Panc1 (cell line): ENCODE results near the gene UST.
A peak's percentile ranks its signal among the peaks of the same experiment; 100 is the strongest.

Experiments
- POLR2AphosphoS5 ChIP-seq: IDR thresholded peaks from 2 replicates; pipeline ENCODE4 v1.6.1; 2012; ENCODE audit warnings: mild to moderate bottlenecking, low read depth, low read length, moderate library complexity
- TF ChIP-seq, protein P1 (sequence below): fragments of 450-650 bp; IDR thresholded peaks from 2 replicates; pipeline ENCODE4 v1.5.1; 2017; ENCODE audit warnings: mild to moderate bottlenecking
- TF ChIP-seq, protein P2 (sequence below), 2 experiments: IDR thresholded peaks; 2 replicates each; pipeline ENCODE4 v1.6.1; 2011 to 2012; ENCODE audit warnings: low read depth in 2 of 2, control low read depth in 1 of 2, low read length in 1 of 2, mild to moderate bottlenecking in 1 of 2, moderate library complexity in 1 of 2; ENCODE audit not compliant: insufficient read depth in 1 of 2

DNA sequence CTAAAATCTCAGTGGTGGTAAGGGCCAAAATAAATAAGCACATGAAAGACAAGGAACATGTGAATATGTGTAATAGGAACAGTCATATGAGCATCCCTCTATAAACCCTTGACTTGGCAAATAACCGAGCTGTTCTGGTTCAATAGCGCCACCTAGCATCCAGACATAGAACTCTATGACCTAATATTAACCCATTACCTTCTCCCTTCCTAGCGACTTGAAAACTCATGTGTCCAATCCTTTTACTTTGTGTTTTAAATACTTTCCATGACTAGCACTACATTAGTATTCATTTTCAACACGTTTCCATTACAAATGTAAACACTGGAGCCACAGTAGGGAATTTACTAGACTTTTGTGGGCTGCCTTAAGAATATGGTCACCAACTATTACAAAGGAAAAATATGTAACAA lies 279.7 kb downstream of the UST start:
- TF ChIP-seq, protein P1, sequence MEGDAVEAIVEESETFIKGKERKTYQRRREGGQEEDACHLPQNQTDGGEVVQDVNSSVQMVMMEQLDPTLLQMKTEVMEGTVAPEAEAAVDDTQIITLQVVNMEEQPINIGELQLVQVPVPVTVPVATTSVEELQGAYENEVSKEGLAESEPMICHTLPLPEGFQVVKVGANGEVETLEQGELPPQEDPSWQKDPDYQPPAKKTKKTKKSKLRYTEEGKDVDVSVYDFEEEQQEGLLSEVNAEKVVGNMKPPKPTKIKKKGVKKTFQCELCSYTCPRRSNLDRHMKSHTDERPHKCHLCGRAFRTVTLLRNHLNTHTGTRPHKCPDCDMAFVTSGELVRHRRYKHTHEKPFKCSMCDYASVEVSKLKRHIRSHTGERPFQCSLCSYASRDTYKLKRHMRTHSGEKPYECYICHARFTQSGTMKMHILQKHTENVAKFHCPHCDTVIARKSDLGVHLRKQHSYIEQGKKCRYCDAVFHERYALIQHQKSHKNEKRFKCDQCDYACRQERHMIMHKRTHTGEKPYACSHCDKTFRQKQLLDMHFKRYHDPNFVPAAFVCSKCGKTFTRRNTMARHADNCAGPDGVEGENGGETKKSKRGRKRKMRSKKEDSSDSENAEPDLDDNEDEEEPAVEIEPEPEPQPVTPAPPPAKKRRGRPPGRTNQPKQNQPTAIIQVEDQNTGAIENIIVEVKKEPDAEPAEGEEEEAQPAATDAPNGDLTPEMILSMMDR = peak; percentile 56; the same call in 1 of the 2 replicates
- TF ChIP-seq POLR2AphosphoS5 = no peak
- TF ChIP-seq, protein P2, sequence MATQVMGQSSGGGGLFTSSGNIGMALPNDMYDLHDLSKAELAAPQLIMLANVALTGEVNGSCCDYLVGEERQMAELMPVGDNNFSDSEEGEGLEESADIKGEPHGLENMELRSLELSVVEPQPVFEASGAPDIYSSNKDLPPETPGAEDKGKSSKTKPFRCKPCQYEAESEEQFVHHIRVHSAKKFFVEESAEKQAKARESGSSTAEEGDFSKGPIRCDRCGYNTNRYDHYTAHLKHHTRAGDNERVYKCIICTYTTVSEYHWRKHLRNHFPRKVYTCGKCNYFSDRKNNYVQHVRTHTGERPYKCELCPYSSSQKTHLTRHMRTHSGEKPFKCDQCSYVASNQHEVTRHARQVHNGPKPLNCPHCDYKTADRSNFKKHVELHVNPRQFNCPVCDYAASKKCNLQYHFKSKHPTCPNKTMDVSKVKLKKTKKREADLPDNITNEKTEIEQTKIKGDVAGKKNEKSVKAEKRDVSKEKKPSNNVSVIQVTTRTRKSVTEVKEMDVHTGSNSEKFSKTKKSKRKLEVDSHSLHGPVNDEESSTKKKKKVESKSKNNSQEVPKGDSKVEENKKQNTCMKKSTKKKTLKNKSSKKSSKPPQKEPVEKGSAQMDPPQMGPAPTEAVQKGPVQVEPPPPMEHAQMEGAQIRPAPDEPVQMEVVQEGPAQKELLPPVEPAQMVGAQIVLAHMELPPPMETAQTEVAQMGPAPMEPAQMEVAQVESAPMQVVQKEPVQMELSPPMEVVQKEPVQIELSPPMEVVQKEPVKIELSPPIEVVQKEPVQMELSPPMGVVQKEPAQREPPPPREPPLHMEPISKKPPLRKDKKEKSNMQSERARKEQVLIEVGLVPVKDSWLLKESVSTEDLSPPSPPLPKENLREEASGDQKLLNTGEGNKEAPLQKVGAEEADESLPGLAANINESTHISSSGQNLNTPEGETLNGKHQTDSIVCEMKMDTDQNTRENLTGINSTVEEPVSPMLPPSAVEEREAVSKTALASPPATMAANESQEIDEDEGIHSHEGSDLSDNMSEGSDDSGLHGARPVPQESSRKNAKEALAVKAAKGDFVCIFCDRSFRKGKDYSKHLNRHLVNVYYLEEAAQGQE (IDR thresholded peaks at IDR 0.05; ENCODE audit: insufficient read depth in 1 of 2, low read depth in 2 of 2, low read length in 1 of 2) = no peak
